Astrocyte (in vitro differentiated cells and primary cell): ENCODE measurements around the gene EPHB1. TPM values are rescaled to one million over a fixed set of nuclear protein-coding genes. Genes with fewer than 3 reads are reported as not detected.

Source experiments
- DNase-seq: peaks from one replicate; pipeline ENCODE4 v3.0.0-alpha.2; 2010; ENCODE audit warnings: low read depth
- FAIRE-seq: peaks from 2 replicates; lab custom pipeline; 2011; peaks lifted over from hg19 to GRCh38; lab: Jason Lieb, UNC
- H2AFZ ChIP-seq: 2 replicates; pipeline ENCODE4 v1.6.0; 2012; ENCODE audit warnings: low read depth, low read length, inconsistent platforms
- H3K27ac ChIP-seq: 2 replicates; pipeline ENCODE4 v1.5.1; 2011; ENCODE audit warnings: low read depth, low read length, inconsistent platforms
- H3K27me3 ChIP-seq: 2 replicates; pipeline ENCODE4 v1.6.0; 2011; ENCODE audit warnings: low read length, inconsistent platforms; ENCODE audit not compliant: insufficient read depth
- H3K36me3 ChIP-seq: 2 replicates; pipeline ENCODE4 v1.5.1; 2011; ENCODE audit warnings: low read length, inconsistent platforms; ENCODE audit not compliant: insufficient read depth
- H3K4me1 ChIP-seq: 2 replicates; pipeline ENCODE4 v1.5.1; 2011; ENCODE audit warnings: low read length, inconsistent platforms; ENCODE audit not compliant: insufficient read depth
- H3K4me2 ChIP-seq: 2 replicates; pipeline ENCODE4 v1.6.0; 2012; ENCODE audit warnings: low read length, inconsistent platforms
- H3K4me3 ChIP-seq: 2 replicates; pipeline ENCODE4 v1.5.1; 2011; ENCODE audit warnings: low read depth, mild to moderate bottlenecking, low read length, inconsistent platforms; ENCODE audit not compliant: insufficient read depth
- H3K79me2 ChIP-seq: 2 replicates; pipeline ENCODE4 v1.6.0; 2012; ENCODE audit warnings: mild to moderate bottlenecking, low read length, inconsistent platforms; ENCODE audit not compliant: insufficient read depth
- H3K9ac ChIP-seq: 2 replicates; pipeline ENCODE4 v1.6.0; 2012; ENCODE audit warnings: mild to moderate bottlenecking, low read length, inconsistent platforms
- H3K9me3 ChIP-seq: 2 replicates; pipeline ENCODE4 v1.5.1; 2012; ENCODE audit warnings: low read depth, mild to moderate bottlenecking, low read length, inconsistent platforms; ENCODE audit not compliant: insufficient read depth
- H4K20me1 ChIP-seq: 2 replicates; pipeline ENCODE4 v1.6.0; 2012; ENCODE audit warnings: low read length, inconsistent platforms; ENCODE audit not compliant: insufficient read depth
- H3K27ac Mint-ChIP-seq: one replicate; pipeline ENCODE4 v1.8.0; 2021; ENCODE audit warnings: mild to moderate bottlenecking, mixed read lengths; ENCODE audit not compliant: unreplicated experiment
- H3K27me3 Mint-ChIP-seq: one replicate; pipeline ENCODE4 v1.8.0; 2021; ENCODE audit warnings: low read depth, mixed read lengths; ENCODE audit not compliant: unreplicated experiment
- H3K36me3 Mint-ChIP-seq: one replicate; pipeline ENCODE4 v1.8.0; 2021; ENCODE audit warnings: low read depth, mixed read lengths; ENCODE audit not compliant: unreplicated experiment
- H3K4me1 Mint-ChIP-seq: one replicate; pipeline ENCODE4 v1.8.0; 2021; ENCODE audit warnings: low read depth, mixed read lengths; ENCODE audit not compliant: unreplicated experiment
- H3K4me3 Mint-ChIP-seq: one replicate; pipeline ENCODE4 v1.8.0; 2021; ENCODE audit warnings: mild to moderate bottlenecking, moderate library complexity, mixed read lengths; ENCODE audit not compliant: unreplicated experiment
- H3K9me3 Mint-ChIP-seq: one replicate; pipeline ENCODE4 v1.8.0; 2021; ENCODE audit warnings: mild to moderate bottlenecking, mixed read lengths; ENCODE audit not compliant: unreplicated experiment
- CTCF ChIP-seq: IDR thresholded peaks from 2 replicates; pipeline ENCODE4 v1.5.1; 2011; ENCODE audit warnings: low read depth, mild to moderate bottlenecking, inconsistent platforms, low read length, moderate library complexity; ENCODE audit not compliant: insufficient read depth
- EZH2 ChIP-seq: IDR thresholded peaks from 2 replicates; pipeline ENCODE4 v1.6.1; 2012; ENCODE audit warnings: mild to moderate bottlenecking, low read length, inconsistent platforms; ENCODE audit not compliant: insufficient read depth
- total RNA-seq: library from RNA; stranded (reverse); gene quantifications from 2 replicates; pipeline ENCODE4 v1.2.1, GENCODE V29; 2021

EPHB1 gene
- total RNA-seq, 1 donor from 2014 or later, result 4.1 TPM

GRCh38 chr3:134922101-134922500 is 127.0 kb downstream of the EPHB1 start:
- H3K36me3 ChIP-seq, result no peaks in the 10 kb centered on the region
- no peak overlapping the region for H3K4me2 ChIP-seq
- H3K4me3 ChIP-seq, result no peak overlapping the region
- H3K36me3 Mint-ChIP-seq, result no peaks in the 10 kb centered on the region
- no peaks in the 10 kb centered on the region for H3K9me3 ChIP-seq
- no peak for TF ChIP-seq CTCF
- no peak for TF ChIP-seq EZH2
- no peak overlapping the region for H3K4me3 Mint-ChIP-seq
- H3K4me1 Mint-ChIP-seq, result no peaks in the 10 kb centered on the region
- no peak overlapping the region for H3K27ac ChIP-seq
- H3K27me3 Mint-ChIP-seq, result peaks cover 6% of the 10 kb centered on the region
- H4K20me1 ChIP-seq, result no peaks in the 10 kb centered on the region
- H3K27me3 ChIP-seq, result no peaks in the 10 kb centered on the region
- FAIRE-seq (no peak), DNase-seq (no peak)
- no peak overlapping the region for H3K27ac Mint-ChIP-seq
- H3K9ac ChIP-seq, result no peak overlapping the region
- no peaks in the 10 kb centered on the region for H3K4me1 ChIP-seq
- no peaks in the 10 kb centered on the region for H3K79me2 ChIP-seq
- peaks cover 4% of the 10 kb centered on the region for H3K9me3 Mint-ChIP-seq
- no peak overlapping the region for H2AFZ ChIP-seq

DNA sequence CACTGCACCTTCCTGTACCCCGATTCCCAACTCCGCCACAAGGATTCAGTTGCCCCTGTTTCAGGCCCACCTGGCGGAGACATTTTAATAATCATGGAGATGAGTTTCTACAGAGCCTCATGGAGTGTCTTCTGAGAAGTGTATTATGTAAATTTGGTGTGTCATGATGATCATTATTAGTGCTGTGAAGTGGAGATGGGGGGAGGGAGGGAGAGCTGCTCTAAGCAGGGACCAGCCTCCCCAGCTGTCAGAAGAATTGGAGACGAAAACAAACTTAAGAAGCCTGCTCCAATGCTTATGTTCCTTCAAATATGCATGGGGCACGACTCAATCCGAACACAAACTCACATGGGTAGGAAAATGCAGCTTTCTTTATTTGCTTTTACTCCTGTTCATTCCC is 127.8 kb downstream of the EPHB1 start:
- H3K9me3 Mint-ChIP-seq, result peaks cover 4% of the 10 kb centered on the region
- H3K4me1 Mint-ChIP-seq, result no peaks in the 10 kb centered on the region
- no peak for TF ChIP-seq CTCF
- TF ChIP-seq EZH2, result no peak
- H3K4me3 ChIP-seq, result no peak overlapping the region
- H2AFZ ChIP-seq, result no peak overlapping the region
- no peaks in the 10 kb centered on the region for H3K79me2 ChIP-seq
- FAIRE-seq (no peak), DNase-seq (no peak)
- no peaks in the 10 kb centered on the region for H4K20me1 ChIP-seq
- H3K9ac ChIP-seq, result no peak overlapping the region
- no peak overlapping the region for H3K4me2 ChIP-seq
- no peaks in the 10 kb centered on the region for H3K9me3 ChIP-seq
- no peak overlapping the region for H3K27ac Mint-ChIP-seq
- H3K27me3 Mint-ChIP-seq, result peaks cover 8% of the 10 kb centered on the region
- H3K27ac ChIP-seq, result no peak overlapping the region
- no peaks in the 10 kb centered on the region for H3K36me3 Mint-ChIP-seq
- H3K36me3 ChIP-seq, result no peaks in the 10 kb centered on the region
- no peaks in the 10 kb centered on the region for H3K27me3 ChIP-seq
- no peaks in the 10 kb centered on the region for H3K4me1 ChIP-seq
- no peak overlapping the region for H3K4me3 Mint-ChIP-seq

DNA sequence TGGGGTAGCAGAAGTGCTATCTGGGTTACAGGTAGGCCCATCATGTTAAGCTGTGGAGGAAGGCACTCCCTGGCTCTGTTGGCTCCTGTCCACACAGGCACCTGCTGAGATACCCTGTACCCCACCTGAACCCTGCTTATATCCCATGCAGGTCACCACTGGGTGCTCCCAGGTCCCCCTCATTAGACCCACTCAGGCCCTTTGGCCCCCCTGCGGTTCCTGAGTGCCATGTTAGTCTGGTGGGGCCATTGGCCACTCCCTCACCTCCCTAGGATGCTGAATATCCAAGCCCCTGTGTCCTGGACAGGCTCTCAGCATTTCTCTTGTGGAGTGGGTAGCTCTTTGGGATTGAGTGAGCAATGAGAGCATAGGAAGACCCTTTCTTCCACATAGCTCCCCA is 128.2 kb downstream of the EPHB1 start:
- Mint-ChIP-seq H3K4me1 (no peaks in the 10 kb centered on the region), H3K27ac (no peak overlapping the region), H3K27me3 (peaks cover 8% of the 10 kb centered on the region), H3K4me3 (no peak overlapping the region), H3K9me3 (peaks cover 4% of the 10 kb centered on the region), H3K36me3 (no peaks in the 10 kb centered on the region)
- Histone ChIP-seq H3K4me2 (no peak overlapping the region), H3K4me1 (no peaks in the 10 kb centered on the region), H3K27me3 (no peaks in the 10 kb centered on the region), H2AFZ (no peak overlapping the region), H3K9ac (no peak overlapping the region), H3K9me3 (no peaks in the 10 kb centered on the region), H4K20me1 (no peaks in the 10 kb centered on the region), H3K27ac (no peak overlapping the region), H3K4me3 (no peak overlapping the region), H3K79me2 (no peaks in the 10 kb centered on the region), H3K36me3 (no peaks in the 10 kb centered on the region)
- no peak for DNase-seq
- FAIRE-seq, result no peak
- no peak for TF ChIP-seq CTCF
- no peak for TF ChIP-seq EZH2
